ENCODE measurements around the gene BTRC.
"Not testable (repeated sequence)": the region's sequence is repeated elsewhere in the genome, so short reads cannot be mapped to it uniquely, and the experiment has no call there.

BTRC gene

GRCh38 chr10:101579516-101579870, 225.5 kb downstream of the BTRC start:
- no peak for DNase-seq

GRCh38 chr10:101580486-101581399, 226.8 kb downstream of the BTRC start:
- no peak for DNase-seq

DNA sequence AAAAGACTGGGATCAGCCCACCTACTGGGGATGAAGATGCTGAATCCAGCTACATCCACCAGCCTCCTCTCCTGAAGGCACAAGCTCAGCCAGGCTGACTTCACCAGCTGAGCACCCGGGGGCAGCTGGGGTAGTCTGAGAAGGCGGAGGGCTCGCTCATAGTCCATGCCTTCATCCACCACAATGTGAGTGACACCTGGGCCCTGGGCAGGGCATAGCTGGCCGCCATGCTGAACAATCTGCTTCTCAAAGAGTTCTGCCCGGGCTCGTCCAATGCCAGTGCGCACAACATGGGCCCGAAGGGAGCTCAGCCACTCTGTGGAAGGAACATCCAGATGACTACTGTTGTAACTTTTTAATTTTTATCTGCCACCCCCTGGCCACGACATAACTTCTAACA, 231.9 kb downstream of the BTRC start:
- DNase-seq: no peak

GRCh38 chr10:101587725-101588653, 234.0 kb downstream of the BTRC start, which contains the start of the genes DPCD and POLL:
Gene DPCD, plus strand, starts transcription at chr10:101588321. Its CDS starts 16 bp downstream, at chr10:101588337.
Gene POLL, minus strand, starts transcription at chr10:101588257. Its CDS starts 897 bp downstream, at chr10:101587360.
- peak; percentile 59 to 97 (median 89) for DNase-seq

GRCh38 chr10:101588879-101589278, 234.9 kb downstream of the BTRC start:
- no peak for DNase-seq

DNA sequence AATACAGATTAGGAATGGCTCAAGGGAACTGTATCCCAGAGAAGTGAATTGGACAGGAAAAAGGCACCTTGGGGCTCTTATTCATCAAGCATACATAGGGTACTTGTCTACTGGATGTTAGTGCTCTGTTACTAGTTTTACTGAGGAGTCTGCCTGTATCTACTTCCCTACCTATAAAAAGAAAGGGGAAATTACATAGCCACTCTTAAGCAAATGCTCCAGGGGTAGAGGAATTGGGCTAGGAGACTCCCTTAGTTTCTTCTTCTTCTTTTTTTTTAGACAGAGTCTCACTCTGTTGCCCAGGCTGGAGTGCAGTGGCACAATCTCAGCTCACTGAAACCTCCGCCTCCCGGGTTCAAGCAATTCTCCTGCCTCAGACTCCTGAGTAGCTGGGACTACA, 239.4 kb downstream of the BTRC start:
- DNase-seq: not testable (repeated sequence)

DNA sequence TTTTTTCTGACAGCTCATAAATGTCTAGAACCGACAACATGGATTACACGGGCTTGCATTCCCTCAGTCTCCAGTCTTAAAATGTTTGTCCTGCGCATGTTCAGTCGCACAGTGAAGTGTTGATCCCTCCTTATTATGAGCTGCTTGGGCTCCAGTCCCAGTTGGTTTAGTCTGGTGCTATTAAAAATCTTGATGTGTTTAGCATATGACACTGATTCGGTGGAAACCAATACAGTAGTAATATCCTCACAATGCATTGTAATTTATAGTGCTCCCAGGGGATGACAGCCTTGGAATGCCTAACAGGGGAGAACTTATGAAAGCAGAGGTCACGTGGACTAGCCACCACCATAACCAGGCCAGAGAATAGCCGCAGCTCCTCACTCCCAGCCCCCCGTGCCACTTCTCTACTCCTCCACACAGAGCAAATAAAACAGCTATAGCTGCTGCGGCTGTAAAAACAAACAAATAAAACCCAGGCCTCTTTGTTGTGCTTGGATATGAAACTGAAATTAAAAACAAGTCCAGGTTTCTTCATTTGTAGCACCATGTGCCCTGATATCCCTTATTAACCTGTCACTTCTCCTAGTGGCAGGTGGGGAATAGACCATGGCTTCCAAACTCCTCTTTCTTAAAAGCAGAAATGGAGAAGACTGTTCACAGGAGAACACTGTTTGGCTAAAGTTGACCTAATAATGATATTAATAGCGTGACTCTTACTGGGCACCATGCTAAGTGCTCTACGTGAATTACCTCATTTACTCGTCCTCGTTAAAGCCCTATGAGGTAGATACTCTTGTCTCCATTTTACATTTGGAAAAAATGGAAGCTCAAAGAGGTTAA, 241.8 kb downstream of the BTRC start:
- DNase-seq: no peak

DNA sequence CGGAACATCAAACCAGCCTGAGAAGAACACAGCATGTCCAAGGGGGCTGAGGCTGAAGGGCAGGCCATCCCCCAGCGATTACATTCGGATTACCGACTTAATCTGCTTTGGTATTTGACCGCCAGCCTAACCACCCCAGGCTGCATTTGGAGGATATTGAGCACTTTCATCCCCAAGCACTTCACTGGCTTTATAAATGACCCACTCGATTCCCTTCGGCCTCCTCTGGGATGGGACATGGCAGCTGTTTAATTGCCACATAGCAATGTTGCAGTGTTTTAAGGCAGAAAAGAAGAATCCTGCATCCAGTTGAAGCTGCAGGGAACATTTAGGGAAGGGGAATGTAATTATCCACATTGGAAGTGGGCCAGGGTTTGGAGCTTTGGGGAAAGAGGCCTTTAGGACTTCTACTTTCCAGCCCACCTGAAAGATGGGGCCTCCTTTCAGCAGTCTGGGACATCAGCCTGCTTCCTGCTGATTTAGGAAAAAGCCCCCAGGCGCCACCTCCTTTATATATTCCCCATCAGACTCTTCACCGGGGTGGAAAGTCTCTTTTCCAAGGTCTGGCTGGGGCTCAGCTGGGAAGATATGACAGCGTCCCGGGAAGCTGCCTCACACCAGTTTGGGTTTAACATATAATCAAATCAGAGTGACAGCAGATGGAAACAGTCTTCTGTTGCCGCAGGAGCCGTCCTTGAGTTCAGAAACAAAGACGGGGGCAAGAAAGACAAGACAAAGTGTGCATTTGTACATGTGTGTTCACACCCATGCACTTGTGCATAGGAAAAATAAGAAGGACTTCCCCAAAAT, 243.3 kb downstream of the BTRC start:
- DNase-seq: no peak

GRCh38 chr10:101601541-101601940, 247.6 kb downstream of the BTRC start:
- DNase-seq: no peak

DNA sequence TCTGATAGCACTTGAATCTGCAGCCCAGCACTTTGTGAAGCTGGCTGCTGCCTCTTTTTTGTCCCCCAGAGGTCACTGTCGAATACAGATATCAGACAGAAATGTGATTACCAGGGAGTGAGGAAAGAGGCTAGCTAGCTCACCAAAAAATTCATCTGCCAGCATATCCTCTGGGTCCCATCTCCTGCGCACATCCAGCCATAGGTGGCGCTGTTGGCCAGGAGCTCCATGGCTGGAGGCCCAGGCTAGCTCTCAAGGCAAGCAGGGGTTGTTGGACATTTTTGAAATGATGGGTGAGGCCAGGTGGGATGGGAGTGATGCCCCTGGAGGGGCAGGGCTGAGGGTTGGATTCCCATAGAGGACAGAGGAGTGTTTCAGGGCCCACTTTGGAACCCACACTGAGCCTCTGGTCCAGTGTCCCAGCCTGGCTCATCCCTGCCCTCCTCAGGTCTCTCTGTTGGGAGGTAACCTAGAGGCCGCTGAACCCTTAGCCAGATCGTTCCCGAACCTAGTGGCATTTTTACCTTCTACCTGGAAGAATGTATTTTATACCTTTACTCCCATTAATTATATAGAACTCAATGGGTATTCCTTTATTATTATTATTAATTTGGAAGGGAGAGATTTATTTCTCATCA, 248.9 kb downstream of the BTRC start:
- peak in 52 of 56 donors; percentile 8 to 85 (median 50) for DNase-seq
